ENCODE measurements around the gene CEBPZ. TPM values are rescaled to one million over a fixed set of nuclear protein-coding genes. Genes with fewer than 3 reads are reported as not detected.

The CEBPZ gene
- total RNA-seq, 1 experiment from 2014 or later: 47.8 TPM

- Histone ChIP-seq H3K4me2 (ENCODE audit: low read length) (no peak overlapping the region), H3K9ac (ENCODE audit: low read length) (no peak overlapping the region), H3K9me3 (ENCODE audit: control insufficient read depth in 1 of 2, insufficient read depth in 1 of 2, low read depth in 1 of 2, low read length in 2 of 2) (no peaks in the 10 kb centered on the region), H3K79me2 (ENCODE audit: insufficient read depth, low read length) (peaks cover 12% of the 10 kb centered on the region), H3K27me3 (ENCODE audit: insufficient read depth, low read length) (no peaks in the 10 kb centered on the region), H3K9me2 (ENCODE audit: insufficient read depth) (no peaks in the 10 kb centered on the region), H3K36me3 (ENCODE audit: control insufficient read depth in 1 of 2, insufficient read depth in 2 of 2, low read length in 2 of 2) (no peaks in the 10 kb centered on the region), H3K4me3 (replicated peaks in 1 of 2; ENCODE audit: low read depth in 1 of 2, low read length in 2 of 2) (no peak overlapping the region), H4K20me1 (ENCODE audit: insufficient read depth) (no peaks in the 10 kb centered on the region), H3K27ac (ENCODE audit: low read depth, low read length) (no peak overlapping the region), H3K4me1 (ENCODE audit: control insufficient read depth in 1 of 2, insufficient read depth in 2 of 2, low read length in 2 of 2) (peaks cover 14 to 31% of the 10 kb centered on the region in 2 experiments), H2AFZ (ENCODE audit: low read depth, low read length, poor library complexity, severe bottlenecking) (no peak overlapping the region)
- TF ChIP-seq RAD21 (IDR thresholded peaks at IDR 0.05; ENCODE audit: low read depth) (no peak), REST (IDR thresholded peaks at IDR 0.05; ENCODE audit: low read depth) (no peak), YY1 (IDR thresholded peaks at IDR 0.05; ENCODE audit: extremely low read depth, insufficient replicate concordance, low read depth, low read length) (no peak), ATF3 (IDR thresholded peaks at IDR 0.05) (no peak), JUND (IDR thresholded peaks at IDR 0.05) (no peak), TCF7L2 (IDR thresholded peaks at IDR 0.05; ENCODE audit: borderline replicate concordance, extremely low read depth, insufficient read depth, insufficient read length) (no peak), EZH2 (IDR thresholded peaks at IDR 0.05) (no peak), CEBPB (IDR thresholded peaks at IDR 0.05; ENCODE audit: low read depth) (no peak), POLR2A (IDR thresholded peaks at IDR 0.05; ENCODE audit: borderline replicate concordance, extremely low read depth, insufficient read depth, insufficient read length) (no peak), ELF1 (IDR thresholded peaks at IDR 0.05; ENCODE audit: borderline replicate concordance, low read depth) (no peak), SP1 (IDR thresholded peaks at IDR 0.05; ENCODE audit: low read depth) (no peak), ZFX (IDR thresholded peaks at IDR 0.05) (no peak), SRF (IDR thresholded peaks at IDR 0.05; ENCODE audit: low read depth) (no peak), ZNF274 (IDR thresholded peaks at IDR 0.05; ENCODE audit: low read depth, low read length) (no peak), CBX3 (IDR thresholded peaks at IDR 0.05; ENCODE audit: low read depth) (no peak), POLR2AphosphoS5 (IDR thresholded peaks at IDR 0.05; ENCODE audit: low read depth, low read length) (no peak)
- ATAC-seq (no peak), DNase-seq (ENCODE audit: low read depth, low spot score) (no peak)
- intact Hi-C loops (cut with micrococcal nuclease): no loop called here
- RAD21 ChIA-PET (ENCODE audit: low non-redundant PET in 1 of 2, low total read pairs in 2 of 2, uncharacterized antibody in 2 of 2, unreplicated experiment in 2 of 2): no interaction called here
- POLR2A ChIA-PET: no interaction called here
- CTCF ChIA-PET: no interaction called here
- BruUV-seq (replicated peaks): no TSS peak
Observed at GRCh38 chr2:37192551-37192950, 38.8 kb downstream of the CEBPZ start.
